ENCODE results near the gene SLC11A2. TPM values are rescaled to one million over a fixed set of nuclear protein-coding genes. Genes with fewer than 3 reads are reported as not detected.

SLC11A2 gene
- total RNA-seq, 1 experiment from 2014 or later, result 47.9 TPM

DNA sequence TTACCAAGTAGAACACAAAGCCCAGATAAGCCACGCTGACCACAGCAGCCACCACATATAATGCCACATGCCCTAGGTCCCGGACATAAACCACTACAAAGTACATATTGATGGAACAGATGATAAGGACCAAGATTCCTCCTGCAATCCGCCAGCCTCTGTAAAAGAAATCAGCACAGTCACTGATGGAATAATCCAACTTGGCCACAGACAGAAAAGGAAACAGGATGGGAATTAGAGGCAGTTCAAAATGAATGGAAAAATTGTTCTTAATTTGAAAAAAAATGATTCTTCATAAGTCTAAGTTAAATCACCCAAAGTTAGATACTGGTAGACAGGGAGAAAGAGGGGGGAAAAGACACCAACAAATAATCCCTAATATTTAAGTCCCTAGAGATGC, 35.4 kb downstream of the SLC11A2 start:
- Histone ChIP-seq H2BK5ac (ENCODE audit: insufficient read length, low read length) (no peak overlapping the region), H3K79me2 (ENCODE audit: insufficient read depth, low read length) (no peaks in the 10 kb centered on the region), H3K27me3 (ENCODE audit: insufficient read depth, low read length) (no peaks in the 10 kb centered on the region), H4K91ac (ENCODE audit: insufficient read length, low read depth, low read length) (no peak overlapping the region), H2BK15ac (ENCODE audit: low read depth, low read length) (no peak overlapping the region), H3K23me2 (ENCODE audit: insufficient read length, low read depth, low read length, poor library complexity, severe bottlenecking) (no peaks in the 10 kb centered on the region), H3K23ac (ENCODE audit: insufficient read length, low read depth, low read length) (no peak overlapping the region), H3T11ph (ENCODE audit: low read length) (no peak overlapping the region), H2AK5ac (ENCODE audit: insufficient read length, low read length) (no peak overlapping the region), H2BK12ac (ENCODE audit: insufficient read length, low read depth, low read length) (no peak overlapping the region), H3K4ac (ENCODE audit: low read depth, low read length) (no peak overlapping the region), H3K18ac (ENCODE audit: insufficient read length, low read depth, low read length) (no peak overlapping the region), H2BK120ac (ENCODE audit: low read depth, low read length, poor library complexity, severe bottlenecking) (no peak overlapping the region), H4K5ac (ENCODE audit: insufficient read length, low read depth, low read length) (no peak overlapping the region), H3K9ac (ENCODE audit: extremely low read depth, insufficient read length, low read length) (no peak overlapping the region), H3K9me3 (ENCODE audit: control insufficient read depth, low read depth, low read length) (no peaks in the 10 kb centered on the region), H2AFZ (ENCODE audit: low read length) (no peak overlapping the region), H3K79me1 (ENCODE audit: insufficient read depth, low read depth, low read length, poor library complexity, severe bottlenecking) (no peaks in the 10 kb centered on the region), H3K14ac (ENCODE audit: insufficient read depth, low read length) (no peak overlapping the region), H2BK20ac (ENCODE audit: low read depth, low read length, poor library complexity, severe bottlenecking) (no peak overlapping the region), H3K56ac (ENCODE audit: insufficient read length, low read depth, low read length) (no peak overlapping the region), H4K8ac (replicated peaks; ENCODE audit: insufficient read length, low read depth, low read length) (no peak overlapping the region), H3K27ac (ENCODE audit: insufficient read length, low read depth, low read length) (no peak overlapping the region), H3K4me2 (ENCODE audit: insufficient read depth, insufficient read length, low read length) (no peak overlapping the region), H3K4me1 (ENCODE audit: insufficient read depth, low read length) (no peaks in the 10 kb centered on the region), H4K20me1 (ENCODE audit: control insufficient read depth, insufficient read depth, insufficient read length) (no peaks in the 10 kb centered on the region)
- Mint-ChIP-seq H3K9me3 (no peaks in the 10 kb centered on the region), H3K4me1 (peaks cover 0 to 5% of the 10 kb centered on the region in 2 experiments; a peak in 2 of 4 replicates), H3K4me3 (no peak overlapping the region), H3K27me3 (ENCODE audit: low read depth) (no peaks in the 10 kb centered on the region), H3K27ac (no peak overlapping the region), H3K36me3 (ENCODE audit: insufficient read depth in 1 of 3, low read depth in 3 of 3) (peaks cover 22 to 64% (median 50%) of the 10 kb centered on the region in 3 experiments; a peak in 6 of 7 replicates)
- WGBS (ENCODE audit: extremely low coverage, insufficient read length, low lambda C conversion rate), result no CpG with 5 or more reads among the region's 3 CpGs
- no peak for DNase-seq
- TF ChIP-seq, protein P1, sequence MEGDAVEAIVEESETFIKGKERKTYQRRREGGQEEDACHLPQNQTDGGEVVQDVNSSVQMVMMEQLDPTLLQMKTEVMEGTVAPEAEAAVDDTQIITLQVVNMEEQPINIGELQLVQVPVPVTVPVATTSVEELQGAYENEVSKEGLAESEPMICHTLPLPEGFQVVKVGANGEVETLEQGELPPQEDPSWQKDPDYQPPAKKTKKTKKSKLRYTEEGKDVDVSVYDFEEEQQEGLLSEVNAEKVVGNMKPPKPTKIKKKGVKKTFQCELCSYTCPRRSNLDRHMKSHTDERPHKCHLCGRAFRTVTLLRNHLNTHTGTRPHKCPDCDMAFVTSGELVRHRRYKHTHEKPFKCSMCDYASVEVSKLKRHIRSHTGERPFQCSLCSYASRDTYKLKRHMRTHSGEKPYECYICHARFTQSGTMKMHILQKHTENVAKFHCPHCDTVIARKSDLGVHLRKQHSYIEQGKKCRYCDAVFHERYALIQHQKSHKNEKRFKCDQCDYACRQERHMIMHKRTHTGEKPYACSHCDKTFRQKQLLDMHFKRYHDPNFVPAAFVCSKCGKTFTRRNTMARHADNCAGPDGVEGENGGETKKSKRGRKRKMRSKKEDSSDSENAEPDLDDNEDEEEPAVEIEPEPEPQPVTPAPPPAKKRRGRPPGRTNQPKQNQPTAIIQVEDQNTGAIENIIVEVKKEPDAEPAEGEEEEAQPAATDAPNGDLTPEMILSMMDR (conservative IDR thresholded peaks at IDR 0.05), result no peak

Measured in H9 (cell line).